Tibial nerve (tissue), 4 donors: ENCODE results near the gene MAGI1. TPM values are rescaled to one million over a fixed set of nuclear protein-coding genes. Genes with fewer than 3 reads are reported as not detected.

Experiments used
- DNase-seq, 2 donors: peaks; one replicate each; pipeline ENCODE4 v3.0.0-alpha.2; 2019; ENCODE audit warnings: low spot score in 2 of 2
- H3K27ac ChIP-seq, 4 donors: fragments of 200-600 bp; sonication (generic) in 3 of 4; one replicate each; pipeline ENCODE4 v1.5.1; 2017 to 2019; ENCODE audit warnings: mild to moderate bottlenecking in 1 of 4
- H3K27me3 ChIP-seq, 2 donors: fragments of 200-600 bp; sonication (generic) in 1 of 2; one replicate each; pipeline versions ENCODE4 v1.5.1 to v1.6.0; 2017 to 2019
- H3K36me3 ChIP-seq, 3 donors: fragments of 200-600 bp; sonication (generic); one replicate each; pipeline ENCODE4 v1.5.1; 2018 to 2019
- H3K4me1 ChIP-seq, 4 donors: fragments of 200-600 bp; sonication (generic) in 3 of 4; one replicate each; pipeline ENCODE4 v1.5.1; 2017 to 2019
- H3K4me3 ChIP-seq, 4 donors: fragments of 200-600 bp; sonication (generic) in 3 of 4; one replicate each; pipeline ENCODE4 v1.5.1; 2017 to 2019; ENCODE audit warnings: mild to moderate bottlenecking in 1 of 4, moderate library complexity in 1 of 4
- H3K9me3 ChIP-seq, 4 donors: fragments of 200-600 bp; sonication (generic) in 3 of 4; one replicate each; pipeline ENCODE4 v1.5.1; 2017 to 2019
- EP300 ChIP-seq, 2 donors: sonication (generic); formaldehyde crosslinking; IDR thresholded peaks; one replicate each; pipeline ENCODE4 v1.6.1; 2017; ENCODE audit warnings: antibody characterized with exemption in 2 of 2, mild to moderate bottlenecking in 1 of 2
- POLR2A ChIP-seq, 2 donors: fragments of 450-650 bp; IDR thresholded peaks; one replicate each; pipeline ENCODE4 v1.6.1; 2017; ENCODE audit warnings: antibody characterized with exemption in 2 of 2, mild to moderate bottlenecking in 2 of 2, moderate library complexity in 2 of 2
- WGBS, 2 donors: methylation state at CpG; one replicate each; pipeline ENCODE4 v1.1.5; 2018; 5-methylcytosine and 5-hydroxymethylcytosine counted together
- total RNA-seq, 4 donors: library from RNA; depleted of rRNA; stranded (reverse); fragments of >200 nt; gene quantifications; one replicate each; pipeline ENCODE4 v1.1.0, GENCODE V29; 2016
- TF ChIP-seq, protein P1 (sequence below), 5 experiments: fragments of 200-600 bp in 3 of 5; fragments of 450-650 bp in 2 of 5; sonication (generic) in 3 of 5; IDR thresholded peaks; one replicate each; pipeline ENCODE4 v1.5.1; 2016 to 2019; ENCODE audit warnings: antibody characterized with exemption in 5 of 5, mild to moderate bottlenecking in 3 of 5, moderate library complexity in 2 of 5

The MAGI1 gene
- total RNA-seq, 4 donors from 2014 or later = 30.6 to 52.8 (median 36.1) TPM

DNA sequence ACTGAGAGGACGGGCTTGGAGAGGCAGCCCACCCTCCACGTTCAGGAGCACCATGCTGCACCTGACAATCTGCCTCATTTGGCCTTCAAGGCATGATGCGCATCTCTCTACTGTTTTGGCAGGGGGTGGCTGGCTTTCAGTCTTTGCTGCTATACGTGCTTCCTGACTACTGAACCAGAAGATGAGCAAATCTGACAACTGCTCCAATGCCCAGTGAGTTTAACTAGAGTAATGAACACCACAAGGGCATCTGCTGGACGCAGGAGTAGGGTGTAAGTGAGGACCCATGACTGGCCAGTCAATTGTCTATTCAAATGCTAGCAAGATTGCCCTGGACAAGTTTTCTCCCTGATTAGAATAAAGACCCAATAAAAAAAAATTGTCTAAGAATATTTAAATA lies 335.7 kb downstream of the MAGI1 start:
- Histone ChIP-seq H3K4me1 (no peaks in the 10 kb centered on the region), H3K9me3 (no peaks in the 10 kb centered on the region), H3K4me3 (no peak overlapping the region), H3K27me3 (no peaks in the 10 kb centered on the region), H3K27ac (no peak overlapping the region), H3K36me3 (no peaks in the 10 kb centered on the region)
- WGBS, 2 donors = 92 to 94% methylated on average over 5 of the region's 5 CpGs
- TF ChIP-seq, protein P1, sequence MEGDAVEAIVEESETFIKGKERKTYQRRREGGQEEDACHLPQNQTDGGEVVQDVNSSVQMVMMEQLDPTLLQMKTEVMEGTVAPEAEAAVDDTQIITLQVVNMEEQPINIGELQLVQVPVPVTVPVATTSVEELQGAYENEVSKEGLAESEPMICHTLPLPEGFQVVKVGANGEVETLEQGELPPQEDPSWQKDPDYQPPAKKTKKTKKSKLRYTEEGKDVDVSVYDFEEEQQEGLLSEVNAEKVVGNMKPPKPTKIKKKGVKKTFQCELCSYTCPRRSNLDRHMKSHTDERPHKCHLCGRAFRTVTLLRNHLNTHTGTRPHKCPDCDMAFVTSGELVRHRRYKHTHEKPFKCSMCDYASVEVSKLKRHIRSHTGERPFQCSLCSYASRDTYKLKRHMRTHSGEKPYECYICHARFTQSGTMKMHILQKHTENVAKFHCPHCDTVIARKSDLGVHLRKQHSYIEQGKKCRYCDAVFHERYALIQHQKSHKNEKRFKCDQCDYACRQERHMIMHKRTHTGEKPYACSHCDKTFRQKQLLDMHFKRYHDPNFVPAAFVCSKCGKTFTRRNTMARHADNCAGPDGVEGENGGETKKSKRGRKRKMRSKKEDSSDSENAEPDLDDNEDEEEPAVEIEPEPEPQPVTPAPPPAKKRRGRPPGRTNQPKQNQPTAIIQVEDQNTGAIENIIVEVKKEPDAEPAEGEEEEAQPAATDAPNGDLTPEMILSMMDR (IDR thresholded peaks at IDR 0.05) = no peak
- TF ChIP-seq POLR2A (IDR thresholded peaks at IDR 0.05) (no peak), EP300 (IDR thresholded peaks at IDR 0.05) (no peak)
- no peak for DNase-seq

DNA sequence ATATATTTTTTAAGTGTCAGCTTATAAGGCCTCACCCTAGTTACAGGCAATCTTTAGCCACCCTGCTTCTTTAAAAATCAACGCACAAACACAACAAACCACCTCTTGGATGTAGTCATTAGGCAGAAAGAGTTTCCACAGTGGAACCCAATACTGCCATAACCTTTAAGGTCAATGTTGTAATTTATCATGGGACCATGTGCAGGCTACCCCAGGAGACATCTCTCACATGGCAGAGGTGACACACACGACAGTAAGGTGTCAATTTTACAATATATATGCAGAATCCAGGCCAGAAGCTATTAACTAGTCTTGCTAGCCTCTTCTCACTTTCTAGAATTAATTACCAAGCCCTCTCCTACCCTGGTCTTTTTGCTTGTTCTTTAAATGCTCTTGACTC lies 336.5 kb downstream of the MAGI1 start:
- Histone ChIP-seq H3K9me3 (no peaks in the 10 kb centered on the region), H3K27ac (no peak overlapping the region), H3K27me3 (no peaks in the 10 kb centered on the region), H3K36me3 (no peaks in the 10 kb centered on the region), H3K4me3 (no peak overlapping the region), H3K4me1 (no peaks in the 10 kb centered on the region)
- TF ChIP-seq, protein P1 (IDR thresholded peaks at IDR 0.05) = no peak
- no peak for TF ChIP-seq EP300 (IDR thresholded peaks at IDR 0.05)
- no peak for TF ChIP-seq POLR2A (IDR thresholded peaks at IDR 0.05)
- no peak for DNase-seq
- WGBS, 2 donors = 83 to 90% methylated on average over 2 of the region's 2 CpGs

DNA sequence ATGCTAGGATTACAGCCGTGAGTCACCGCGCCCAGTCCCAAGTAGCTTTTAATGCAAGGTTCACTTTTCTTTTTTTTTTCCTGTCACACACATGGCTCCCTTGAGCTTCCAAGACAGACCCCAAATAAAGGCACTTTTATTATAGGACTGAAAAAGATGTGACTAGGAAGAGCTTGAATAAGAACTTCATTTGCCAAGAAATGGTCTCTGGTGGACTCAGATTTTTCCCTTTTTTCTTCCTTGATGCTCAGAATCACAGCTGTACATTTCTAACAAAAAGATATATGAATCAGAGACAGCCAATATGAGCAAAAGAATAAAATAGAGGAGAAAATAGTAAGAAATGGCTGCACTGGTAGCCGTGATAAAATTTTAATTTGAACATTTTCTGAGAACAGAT lies 337.2 kb downstream of the MAGI1 start:
- DNase-seq = no peak
- Histone ChIP-seq H3K27ac (no peak overlapping the region), H3K9me3 (no peaks in the 10 kb centered on the region), H3K36me3 (no peaks in the 10 kb centered on the region), H3K4me1 (no peaks in the 10 kb centered on the region), H3K4me3 (no peak overlapping the region), H3K27me3 (no peaks in the 10 kb centered on the region)
- WGBS, 2 donors = 86 to 87% methylated on average over 4 of the region's 4 CpGs
- no peak for TF ChIP-seq EP300 (IDR thresholded peaks at IDR 0.05)
- TF ChIP-seq, protein P1 (IDR thresholded peaks at IDR 0.05) = no peak

DNA sequence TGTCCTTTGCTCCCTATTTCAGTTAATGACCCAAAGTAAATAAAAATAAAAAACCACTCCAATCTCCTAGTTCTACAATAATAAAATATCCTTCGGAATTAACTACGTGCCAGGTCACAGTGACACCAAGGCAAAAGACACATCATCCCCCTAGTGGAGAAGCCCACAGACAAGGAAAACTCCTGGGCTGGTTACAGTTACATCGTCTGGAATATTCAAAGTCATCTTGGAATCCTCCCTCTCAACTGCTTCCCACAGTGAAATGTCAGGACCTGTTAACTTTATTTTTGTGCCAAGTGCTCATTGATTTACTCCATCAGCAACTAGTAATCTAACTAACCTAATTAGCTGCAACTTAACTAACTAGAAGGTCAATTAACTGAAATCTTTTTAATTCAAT lies 349.3 kb downstream of the MAGI1 start:
- DNase-seq = no peak
- Histone ChIP-seq H3K27ac (no peak overlapping the region), H3K4me3 (no peak overlapping the region), H3K27me3 (no peaks in the 10 kb centered on the region), H3K9me3 (no peaks in the 10 kb centered on the region), H3K4me1 (peaks cover 0 to 19% (median 0%) of the 10 kb centered on the region in 4 donors), H3K36me3 (no peaks in the 10 kb centered on the region)
- TF ChIP-seq EP300 (IDR thresholded peaks at IDR 0.05) = no peak
- no peak for TF ChIP-seq POLR2A (IDR thresholded peaks at IDR 0.05)
- TF ChIP-seq, protein P1 (IDR thresholded peaks at IDR 0.05) = no peak
- WGBS, 2 donors = 61 to 64% methylated on average over 3 of the region's 3 CpGs

DNA sequence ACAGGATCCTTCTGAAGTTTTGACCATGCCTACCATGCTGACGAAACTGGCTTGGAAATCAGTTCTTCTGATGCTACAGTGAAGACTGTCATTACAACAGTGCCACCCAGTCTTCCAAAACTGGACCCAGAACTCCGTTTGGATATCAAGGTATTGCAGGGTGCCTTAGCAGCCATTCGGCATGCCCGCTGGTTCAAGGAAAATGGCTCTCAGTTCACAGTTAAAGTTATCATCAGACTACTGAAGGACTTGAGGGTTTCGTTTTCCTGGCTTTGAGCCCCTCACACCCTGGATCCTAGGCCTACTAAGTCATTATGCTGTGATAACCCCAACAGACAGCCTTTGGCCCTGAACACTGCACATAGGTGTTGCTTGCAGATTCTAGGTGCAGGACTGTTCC lies 351.0 kb downstream of the MAGI1 start:
- no peak overlapping the region for H3K27ac ChIP-seq
- 86 to 100% methylated on average over 4 to 5 of the region's 5 CpGs for WGBS, 2 donors
- no peak overlapping the region for H3K4me3 ChIP-seq
- TF ChIP-seq, protein P1 (IDR thresholded peaks at IDR 0.05) = no peak
- no peak for TF ChIP-seq EP300 (IDR thresholded peaks at IDR 0.05)
- TF ChIP-seq POLR2A (IDR thresholded peaks at IDR 0.05) = no peak
- no peaks in the 10 kb centered on the region for H3K36me3 ChIP-seq
- H3K9me3 ChIP-seq = no peaks in the 10 kb centered on the region
- no peak for DNase-seq
- no peaks in the 10 kb centered on the region for H3K27me3 ChIP-seq
- H3K4me1 ChIP-seq = peaks cover 0 to 19% (median 0%) of the 10 kb centered on the region in 4 donors
